GM19025 (cell line): ENCODE measurements around the gene KCNN2.

Experiments
- ATAC-seq: cut with Tn5 transposase; IDR thresholded peaks from one replicate; pipeline ENCODE4 v1.9.1; 2021; ENCODE audit warnings: mild to moderate bottlenecking, low read depth, moderate library complexity; ENCODE audit not compliant: unreplicated experiment

The KCNN2 gene

GRCh38 chr5:114477816-114478334, 116.0 kb downstream of the KCNN2 start:
- ATAC-seq: no peak

GRCh38 chr5:114500756-114501155, 138.9 kb downstream of the KCNN2 start:
- no peak for ATAC-seq

GRCh38 chr5:114504560-114504959, 142.7 kb downstream of the KCNN2 start:
- ATAC-seq: no peak

- ATAC-seq: no peak
These were observed 162.4 kb downstream of the KCNN2 start for GRCh38 chr5:114524221-114524620.

GRCh38 chr5:114544561-114544960, 182.7 kb downstream of the KCNN2 start:
- no peak for ATAC-seq
